ENCODE data around the gene WDR90. TPM values are rescaled to one million over a fixed set of nuclear protein-coding genes. Genes with fewer than 3 reads are reported as not detected.

The WDR90 gene
- total and polyA plus RNA-seq, 2 experiments from 2014 or later, result 26.5 to 32.3 TPM

DNA sequence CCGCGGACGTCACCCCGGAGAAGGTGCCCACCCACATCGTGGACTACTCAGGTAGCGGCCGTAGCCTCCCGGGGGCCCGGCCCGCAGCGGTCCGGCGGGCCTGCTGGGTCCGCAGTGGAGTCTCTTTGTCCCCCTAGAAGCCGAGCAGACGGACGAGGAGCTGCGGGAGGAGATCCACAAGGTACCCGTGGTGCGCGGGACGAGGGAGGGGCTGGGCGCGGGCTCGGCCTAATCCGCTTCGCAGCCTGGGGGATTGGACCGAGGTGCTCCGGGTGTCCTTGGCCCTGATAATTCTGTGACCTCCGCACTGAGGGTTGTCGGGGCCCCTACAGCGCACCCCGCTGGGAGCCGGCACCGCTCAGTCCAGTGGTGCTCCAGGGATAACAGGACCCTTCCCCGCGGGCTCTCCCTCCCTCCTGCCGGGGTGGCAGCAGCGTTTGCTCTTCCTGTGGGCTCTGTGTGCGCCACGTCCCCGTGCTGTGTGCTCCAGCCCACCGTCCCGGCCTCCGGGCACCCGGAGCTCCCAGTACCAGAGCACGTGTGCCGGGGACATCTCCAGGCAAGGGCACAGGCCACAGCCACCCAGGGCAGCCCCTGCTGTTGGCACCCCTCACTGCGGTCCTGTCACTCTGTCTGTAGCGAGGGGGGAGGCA, 19.5 kb downstream of the WDR90 start:
- DNase-seq (ENCODE audit: low read depth in 1 of 2, low spot score in 1 of 2), result no peak
- no peak overlapping the region for H3K27ac ChIP-seq
- H3K4me1 ChIP-seq (ENCODE audit: low read depth), result no peaks in the 10 kb centered on the region
- no peaks in the 10 kb centered on the region for H3K27me3 ChIP-seq
- H3K36me3 ChIP-seq, result peaks cover 35% of the 10 kb centered on the region
- no peaks in the 10 kb centered on the region for H3K9me3 ChIP-seq (ENCODE audit: low read depth)
- TF ChIP-seq, protein P1, sequence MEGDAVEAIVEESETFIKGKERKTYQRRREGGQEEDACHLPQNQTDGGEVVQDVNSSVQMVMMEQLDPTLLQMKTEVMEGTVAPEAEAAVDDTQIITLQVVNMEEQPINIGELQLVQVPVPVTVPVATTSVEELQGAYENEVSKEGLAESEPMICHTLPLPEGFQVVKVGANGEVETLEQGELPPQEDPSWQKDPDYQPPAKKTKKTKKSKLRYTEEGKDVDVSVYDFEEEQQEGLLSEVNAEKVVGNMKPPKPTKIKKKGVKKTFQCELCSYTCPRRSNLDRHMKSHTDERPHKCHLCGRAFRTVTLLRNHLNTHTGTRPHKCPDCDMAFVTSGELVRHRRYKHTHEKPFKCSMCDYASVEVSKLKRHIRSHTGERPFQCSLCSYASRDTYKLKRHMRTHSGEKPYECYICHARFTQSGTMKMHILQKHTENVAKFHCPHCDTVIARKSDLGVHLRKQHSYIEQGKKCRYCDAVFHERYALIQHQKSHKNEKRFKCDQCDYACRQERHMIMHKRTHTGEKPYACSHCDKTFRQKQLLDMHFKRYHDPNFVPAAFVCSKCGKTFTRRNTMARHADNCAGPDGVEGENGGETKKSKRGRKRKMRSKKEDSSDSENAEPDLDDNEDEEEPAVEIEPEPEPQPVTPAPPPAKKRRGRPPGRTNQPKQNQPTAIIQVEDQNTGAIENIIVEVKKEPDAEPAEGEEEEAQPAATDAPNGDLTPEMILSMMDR (IDR thresholded peaks at IDR 0.05; ENCODE audit: low read depth, low read length), result no peak
- peak overlapping the region; percentile 85 for H3K4me3 ChIP-seq

DNA sequence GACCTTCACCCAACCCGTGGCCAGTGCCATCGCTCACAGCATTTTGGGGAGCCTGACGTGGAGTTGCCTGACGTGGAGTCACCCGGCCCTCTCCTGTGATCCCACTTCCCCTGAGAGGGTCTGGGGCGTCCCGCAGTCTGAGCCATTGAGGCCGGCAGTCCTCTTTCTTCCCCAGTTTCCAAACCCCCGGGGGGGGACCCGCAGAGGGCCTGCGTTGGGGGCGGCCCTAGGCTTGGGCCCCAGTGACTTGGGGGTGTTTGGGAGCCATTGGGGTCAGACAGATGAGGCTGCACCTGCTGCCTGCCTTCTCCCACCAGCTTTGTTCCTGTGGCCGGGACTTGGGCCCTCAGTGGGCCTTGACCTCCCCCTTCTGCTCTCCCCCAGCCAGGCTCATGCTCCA, 20.5 kb downstream of the WDR90 start:
- TF ChIP-seq, protein P1 (IDR thresholded peaks at IDR 0.05; ENCODE audit: low read depth, low read length), result no peak
- no peak for DNase-seq (ENCODE audit: low read depth in 1 of 2, low spot score in 1 of 2)
- no peak overlapping the region for H3K27ac ChIP-seq
- H3K36me3 ChIP-seq, result peaks cover 35% of the 10 kb centered on the region
- no peaks in the 10 kb centered on the region for H3K9me3 ChIP-seq (ENCODE audit: low read depth)
- H3K27me3 ChIP-seq, result no peaks in the 10 kb centered on the region
- H3K4me1 ChIP-seq (ENCODE audit: low read depth), result peaks cover under 1% of the 10 kb centered on the region
- no peak overlapping the region for H3K4me3 ChIP-seq

- Histone ChIP-seq H3K36me3 (peaks cover 35% of the 10 kb centered on the region), H3K9me3 (ENCODE audit: low read depth) (no peaks in the 10 kb centered on the region), H3K27me3 (no peaks in the 10 kb centered on the region), H3K4me3 (no peak overlapping the region), H3K4me1 (ENCODE audit: low read depth) (peaks cover 5% of the 10 kb centered on the region), H3K27ac (no peak overlapping the region)
- TF ChIP-seq, protein P1 (IDR thresholded peaks at IDR 0.05; ENCODE audit: low read depth, low read length), result no peak
- no peak for DNase-seq (ENCODE audit: low read depth in 1 of 2, low spot score in 1 of 2)
These were observed 21.6 kb downstream of the WDR90 start for GRCh38 chr16:670485-671352.

DNA sequence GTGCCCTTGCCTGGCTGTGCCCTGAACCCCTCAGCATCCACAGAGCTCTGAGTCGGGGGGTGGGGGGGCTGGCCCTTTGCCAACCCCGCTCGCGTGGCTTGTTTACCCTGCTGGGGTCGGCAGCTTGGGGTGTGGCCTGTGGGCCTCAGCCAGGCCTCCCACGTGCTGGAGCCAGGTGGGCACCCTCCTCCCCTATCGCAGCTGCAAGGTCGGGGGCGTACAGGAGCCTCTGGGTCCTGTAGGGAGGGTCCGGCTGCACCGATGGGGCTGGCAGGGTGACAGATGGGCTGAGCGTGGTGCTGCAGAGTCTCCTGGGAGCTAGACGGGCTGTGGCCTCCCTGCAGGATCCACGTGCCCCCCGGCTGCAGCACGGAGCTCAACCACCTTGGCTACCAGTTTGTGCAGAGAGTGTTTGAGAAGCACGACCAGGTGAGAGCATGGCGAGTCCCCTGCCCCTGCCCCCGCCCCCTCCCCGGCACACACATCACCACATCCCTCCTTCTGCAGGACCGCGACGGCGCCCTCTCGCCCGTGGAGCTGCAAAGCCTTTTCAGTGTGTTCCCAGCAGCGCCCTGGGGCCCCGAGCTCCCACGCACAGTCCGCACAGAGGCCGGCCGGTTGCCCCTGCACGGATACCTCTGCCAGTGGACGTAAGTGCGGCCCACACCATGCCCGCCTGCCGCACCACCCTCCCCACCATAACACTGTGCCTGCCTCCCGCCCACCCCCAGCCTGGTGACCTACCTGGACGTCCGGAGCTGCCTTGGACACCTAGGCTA, 22.4 kb downstream of the WDR90 start:
- Histone ChIP-seq H3K9me3 (ENCODE audit: low read depth) (no peaks in the 10 kb centered on the region), H3K27ac (no peak overlapping the region), H3K27me3 (no peaks in the 10 kb centered on the region), H3K36me3 (peaks cover 35% of the 10 kb centered on the region), H3K4me1 (ENCODE audit: low read depth) (peaks cover 5% of the 10 kb centered on the region), H3K4me3 (no peak overlapping the region)
- TF ChIP-seq, protein P1 (IDR thresholded peaks at IDR 0.05; ENCODE audit: low read depth, low read length), result no peak
- DNase-seq (ENCODE audit: low read depth in 1 of 2, low spot score in 1 of 2), result no peak

DNA sequence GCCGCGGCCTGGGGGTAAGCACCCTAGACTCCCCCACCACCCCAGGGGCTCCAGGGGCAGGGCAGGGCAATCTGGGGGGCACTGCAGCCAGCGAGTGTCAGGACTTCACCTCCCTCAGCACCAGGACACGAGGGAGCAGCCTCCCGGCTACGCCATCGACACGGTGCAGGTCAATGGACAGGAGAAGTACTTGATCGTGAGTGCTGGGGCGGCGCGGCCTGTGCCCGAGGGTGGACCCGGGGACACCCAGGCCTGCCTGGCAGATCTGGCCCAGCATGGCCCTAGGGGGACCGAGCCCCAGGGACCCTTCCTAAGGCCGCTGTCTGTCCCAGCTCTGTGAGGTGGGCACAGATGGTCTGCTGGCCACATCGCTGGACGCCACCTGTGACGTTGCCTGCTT, 23.2 kb downstream of the WDR90 start:
- Histone ChIP-seq H3K27me3 (no peaks in the 10 kb centered on the region), H3K27ac (no peak overlapping the region), H3K36me3 (peaks cover 35% of the 10 kb centered on the region), H3K9me3 (ENCODE audit: low read depth) (no peaks in the 10 kb centered on the region), H3K4me1 (ENCODE audit: low read depth) (peaks cover 5% of the 10 kb centered on the region), H3K4me3 (no peak overlapping the region)
- DNase-seq (ENCODE audit: low read depth in 1 of 2, low spot score in 1 of 2), result no peak
- TF ChIP-seq, protein P1 (IDR thresholded peaks at IDR 0.05; ENCODE audit: low read depth, low read length), result no peak

All from cardiac muscle cell (in vitro differentiated cells and primary cell).